ENCODE measurements around the gene MUC3A. TPM values are rescaled to one million over a fixed set of nuclear protein-coding genes. Genes with fewer than 3 reads are reported as not detected.
"Not testable (repeated sequence)": the region's sequence is repeated elsewhere in the genome, so short reads cannot be mapped to it uniquely, and the experiment has no call there.

Gene MUC3A
- total RNA-seq, 2 experiments from 2014 or later, result not detected

GRCh38 chr7:100992280-100992679, 42.9 kb downstream of the MUC3A start:
- H3K4me3 Mint-ChIP-seq; CTCF ChIA-PET; H3K27ac Mint-ChIP-seq; DNase-seq; H3K36me3 Mint-ChIP-seq; ATAC-seq; H3K9me3 Mint-ChIP-seq (ENCODE audit: low read depth); H3K27me3 Mint-ChIP-seq; H3K4me1 Mint-ChIP-seq: not testable (repeated sequence)

GRCh38 chr7:100994671-100995070, 45.3 kb downstream of the MUC3A start:
- H3K9me3 Mint-ChIP-seq (ENCODE audit: low read depth); DNase-seq; CTCF ChIA-PET; ATAC-seq; H3K36me3 Mint-ChIP-seq; H3K4me3 Mint-ChIP-seq; H3K4me1 Mint-ChIP-seq; H3K27ac Mint-ChIP-seq; H3K27me3 Mint-ChIP-seq: not testable (repeated sequence)

- H3K4me1 Mint-ChIP-seq; DNase-seq; H3K27ac Mint-ChIP-seq; H3K9me3 Mint-ChIP-seq (ENCODE audit: low read depth); ATAC-seq; H3K4me3 Mint-ChIP-seq; CTCF ChIA-PET; H3K36me3 Mint-ChIP-seq; H3K27me3 Mint-ChIP-seq: not testable (repeated sequence)
Observed at GRCh38 chr7:100998530-100998929, 49.2 kb downstream of the MUC3A start.

- H3K4me3 Mint-ChIP-seq; H3K27me3 Mint-ChIP-seq; DNase-seq; H3K27ac Mint-ChIP-seq; H3K4me1 Mint-ChIP-seq; H3K36me3 Mint-ChIP-seq; H3K9me3 Mint-ChIP-seq (ENCODE audit: low read depth); ATAC-seq; CTCF ChIA-PET: not testable (repeated sequence)
Observed at GRCh38 chr7:100999334-100999733, 50.0 kb downstream of the MUC3A start.

- H3K4me1 Mint-ChIP-seq; H3K27me3 Mint-ChIP-seq; ATAC-seq; CTCF ChIA-PET; H3K36me3 Mint-ChIP-seq; H3K27ac Mint-ChIP-seq; H3K4me3 Mint-ChIP-seq; H3K9me3 Mint-ChIP-seq (ENCODE audit: low read depth); DNase-seq: not testable (repeated sequence)
Observed at GRCh38 chr7:101000025-101000424, 50.7 kb downstream of the MUC3A start.

- ATAC-seq; H3K27ac Mint-ChIP-seq; H3K36me3 Mint-ChIP-seq; CTCF ChIA-PET; H3K9me3 Mint-ChIP-seq (ENCODE audit: low read depth); H3K27me3 Mint-ChIP-seq; H3K4me3 Mint-ChIP-seq; DNase-seq; H3K4me1 Mint-ChIP-seq: not testable (repeated sequence)
Observed at GRCh38 chr7:101002333-101002732, 53.0 kb downstream of the MUC3A start.

GRCh38 chr7:101007361-101007760, 58.0 kb downstream of the MUC3A start:
- H3K4me3 Mint-ChIP-seq; CTCF ChIA-PET; DNase-seq; ATAC-seq; H3K27ac Mint-ChIP-seq; H3K4me1 Mint-ChIP-seq; H3K9me3 Mint-ChIP-seq (ENCODE audit: low read depth); H3K36me3 Mint-ChIP-seq; H3K27me3 Mint-ChIP-seq: not testable (repeated sequence)

GRCh38 chr7:101009629-101010028, 60.3 kb downstream of the MUC3A start:
- Mint-ChIP-seq H3K9me3 (ENCODE audit: low read depth) (no peaks in the 10 kb centered on the region), H3K27ac (no peak overlapping the region), H3K4me3 (no peak overlapping the region), H3K4me1 (no peaks in the 10 kb centered on the region), H3K36me3 (peaks cover 8% of the 10 kb centered on the region), H3K27me3 (no peaks in the 10 kb centered on the region)
- DNase-seq, result no peak
- no peak for ATAC-seq
- CTCF ChIA-PET, result no interaction called here

- Mint-ChIP-seq H3K36me3 (peaks cover 6% of the 10 kb centered on the region), H3K4me1 (peaks cover 4% of the 10 kb centered on the region), H3K27me3 (no peaks in the 10 kb centered on the region), H3K9me3 (ENCODE audit: low read depth) (no peaks in the 10 kb centered on the region), H3K4me3 (no peak overlapping the region), H3K27ac (no peak overlapping the region)
- DNase-seq (no peak), ATAC-seq (no peak)
- CTCF ChIA-PET, result no interaction called here
Observed at GRCh38 chr7:101012931-101013330, 63.6 kb downstream of the MUC3A start.

- no peaks in the 10 kb centered on the region for H3K9me3 Mint-ChIP-seq (ENCODE audit: low read depth)
- CTCF ChIA-PET, result no interaction called here
- H3K36me3 Mint-ChIP-seq, result peaks cover 6% of the 10 kb centered on the region
- no peak for ATAC-seq
- no peak for DNase-seq
- H3K27me3 Mint-ChIP-seq, result no peaks in the 10 kb centered on the region
- peaks cover 10% of the 10 kb centered on the region for H3K4me1 Mint-ChIP-seq
- H3K4me3 Mint-ChIP-seq, result no peak overlapping the region
- peak overlapping the region; percentile 61 for H3K27ac Mint-ChIP-seq
Observed at GRCh38 chr7:101015626-101016025, 66.3 kb downstream of the MUC3A start.

- peak overlapping the region; percentile 93 for H3K27ac Mint-ChIP-seq
- peaks cover 10% of the 10 kb centered on the region for H3K4me1 Mint-ChIP-seq
- peaks cover 2% of the 10 kb centered on the region for H3K27me3 Mint-ChIP-seq
- H3K9me3 Mint-ChIP-seq (ENCODE audit: low read depth), result no peaks in the 10 kb centered on the region
- DNase-seq (peak; percentile 92), ATAC-seq (peak; percentile 97)
- H3K36me3 Mint-ChIP-seq, result peaks cover 3% of the 10 kb centered on the region
- peak overlapping the region; percentile 85 for H3K4me3 Mint-ChIP-seq
- CTCF ChIA-PET, result interaction anchor here (1.1 to 2.2 kb wide), 2 partner anchors 165 to 234 kb away, joined by 3 to 6 read pairs; partner anchors contain the start of gene SLC12A9
Observed at GRCh38 chr7:101017064-101017777, 67.9 kb downstream of the MUC3A start.

Other genes with a start within 250 kb of the MUC3A start
- 10 to 100 TPM; 43.6 to 53.4 TPM for gene POP7, start 243.4 kb upstream of the MUC3A start, total RNA-seq
- not detected for gene EPO, start 229.1 kb upstream of the MUC3A start, total RNA-seq
- gene ZAN, start 215.9 kb upstream of the MUC3A start, total RNA-seq, result not detected
- 1 to 10 TPM; 1.3 to 2.0 TPM for gene EPHB4, start 122.0 kb upstream of the MUC3A start, total RNA-seq
- gene SLC12A9, start 96.8 kb upstream of the MUC3A start, total RNA-seq, result 10 to 100 TPM; 28.6 to 30.1 TPM
- 10 to 100 TPM; 38.2 to 39.3 TPM for gene TRIP6, start 82.1 kb upstream of the MUC3A start, total RNA-seq
- 100 to 1,000 TPM; 290 to 312 TPM for gene SRRT, start 74.4 kb upstream of the MUC3A start, total RNA-seq
- gene UFSP1, start 59.8 kb upstream of the MUC3A start, total RNA-seq, result 1 to 10 TPM; 2.3 to 2.7 TPM
- gene ACHE, start 53.6 kb upstream of the MUC3A start, total RNA-seq, result under 1 TPM in 1 of 2 experiments, not detected in 1; 0.23 TPM
- gene MUC12, start 20.0 kb downstream of the MUC3A start, total RNA-seq, result under 1 TPM; 0.64 to 0.68 TPM
- gene MUC17, start 70.5 kb downstream of the MUC3A start, total RNA-seq, result not detected
- 100 to 1,000 TPM in 1 of 2 experiments, 10 to 100 TPM in 1; 68.2 to 110 TPM for gene TRIM56, start 135.9 kb downstream of the MUC3A start, total RNA-seq
- 1 to 10 TPM in 1 of 2 experiments, under 1 TPM in 1; 0.29 to 1.2 TPM for gene SERPINE1, start 177.6 kb downstream of the MUC3A start, total RNA-seq
- gene AP1S1, start 204.9 kb downstream of the MUC3A start, total RNA-seq, result 10 to 100 TPM; 49.9 to 51.7 TPM
- under 1 TPM; 0.44 to 0.66 TPM for gene VGF, start 216.0 kb downstream of the MUC3A start, total RNA-seq
- not detected for gene NAT16, start 230.8 kb downstream of the MUC3A start, total RNA-seq

Measured in activated CD8-positive, alpha-beta memory T cell treated with anti-CD3 and anti-CD28 coated beads, Interleukin-2, amount 10 ng/mL, durations not matched to agents 7 days and 5 days (primary cell).